ENCODE measurements around the gene STARD13. TPM values are rescaled to one million over a fixed set of nuclear protein-coding genes. Genes with fewer than 3 reads are reported as not detected.

STARD13 gene
- total and polyA plus RNA-seq, 12 donors: 7.1 to 38.3 (median 27.8) TPM

DNA sequence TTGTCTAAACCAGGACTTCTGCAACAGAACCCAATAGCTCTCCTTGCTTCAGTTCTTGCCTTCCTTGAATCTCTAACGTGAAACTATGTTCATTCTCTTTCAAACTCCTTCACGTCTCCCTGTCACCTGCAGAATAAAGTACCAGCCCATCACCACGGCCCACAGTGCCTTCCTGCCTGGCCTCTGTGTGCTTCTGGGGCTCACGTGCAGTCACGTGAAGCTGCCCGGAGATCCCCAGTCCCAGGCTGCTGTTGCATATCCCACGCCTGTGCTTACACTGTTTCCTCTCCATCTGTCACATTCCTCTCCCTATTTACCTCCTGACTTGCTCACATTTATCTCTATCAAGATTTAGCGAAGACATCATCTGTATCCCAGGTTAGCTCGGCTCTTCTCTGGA is 102.8 kb downstream of the STARD13 start:
- no peak for ATAC-seq
- peaks cover 0 to 9% (median 0%) of the 10 kb centered on the region in 9 donors for H3K36me3 ChIP-seq
- peak overlapping the region in 2 of 10 donors; percentile 11 to 17 for H3K27ac ChIP-seq
- no peak for DNase-seq
- H3K9me3 ChIP-seq: no peaks in the 10 kb centered on the region
- no peaks in the 10 kb centered on the region for H3K27me3 ChIP-seq
- H3K4me1 ChIP-seq: peaks cover 13 to 98% (median 80%) of the 10 kb centered on the region in 9 donors
- TF ChIP-seq, protein P1, sequence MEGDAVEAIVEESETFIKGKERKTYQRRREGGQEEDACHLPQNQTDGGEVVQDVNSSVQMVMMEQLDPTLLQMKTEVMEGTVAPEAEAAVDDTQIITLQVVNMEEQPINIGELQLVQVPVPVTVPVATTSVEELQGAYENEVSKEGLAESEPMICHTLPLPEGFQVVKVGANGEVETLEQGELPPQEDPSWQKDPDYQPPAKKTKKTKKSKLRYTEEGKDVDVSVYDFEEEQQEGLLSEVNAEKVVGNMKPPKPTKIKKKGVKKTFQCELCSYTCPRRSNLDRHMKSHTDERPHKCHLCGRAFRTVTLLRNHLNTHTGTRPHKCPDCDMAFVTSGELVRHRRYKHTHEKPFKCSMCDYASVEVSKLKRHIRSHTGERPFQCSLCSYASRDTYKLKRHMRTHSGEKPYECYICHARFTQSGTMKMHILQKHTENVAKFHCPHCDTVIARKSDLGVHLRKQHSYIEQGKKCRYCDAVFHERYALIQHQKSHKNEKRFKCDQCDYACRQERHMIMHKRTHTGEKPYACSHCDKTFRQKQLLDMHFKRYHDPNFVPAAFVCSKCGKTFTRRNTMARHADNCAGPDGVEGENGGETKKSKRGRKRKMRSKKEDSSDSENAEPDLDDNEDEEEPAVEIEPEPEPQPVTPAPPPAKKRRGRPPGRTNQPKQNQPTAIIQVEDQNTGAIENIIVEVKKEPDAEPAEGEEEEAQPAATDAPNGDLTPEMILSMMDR (IDR thresholded peaks at IDR 0.05): no peak
- H3K4me3 ChIP-seq: no peak overlapping the region
- WGBS, 2 donors: 79 to 84% methylated on average over 9 of the region's 9 CpGs
- intact Hi-C loops (cut with DNase I): no loop called here

DNA sequence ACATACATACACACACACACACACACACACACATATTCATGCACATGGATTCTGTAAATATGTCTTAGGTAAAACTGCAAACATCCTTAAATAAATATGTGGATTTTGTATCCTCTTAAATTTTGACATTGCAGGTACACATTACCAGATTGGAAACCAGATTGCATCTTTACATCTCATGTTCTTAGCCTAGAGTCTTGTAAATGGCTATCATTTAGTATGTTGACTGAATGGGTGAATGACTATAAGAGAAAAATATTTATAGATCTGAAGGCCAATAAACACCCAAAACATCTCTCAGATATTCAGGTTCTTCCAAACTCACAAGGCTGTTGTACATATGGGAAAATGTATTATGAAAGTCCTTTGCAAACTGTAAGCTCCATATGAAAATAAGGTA is 104.3 kb downstream of the STARD13 start:
- H3K9me3 ChIP-seq: no peaks in the 10 kb centered on the region
- ATAC-seq (no peak), DNase-seq (no peak)
- H3K27ac ChIP-seq: no peak overlapping the region
- intact Hi-C loops (cut with DNase I): no loop called here
- TF ChIP-seq, protein P1 (IDR thresholded peaks at IDR 0.05): no peak
- H3K4me3 ChIP-seq: no peak overlapping the region
- peaks cover 7 to 92% (median 68%) of the 10 kb centered on the region in 9 donors for H3K4me1 ChIP-seq
- H3K27me3 ChIP-seq: no peaks in the 10 kb centered on the region
- peaks cover 0 to 9% (median 0%) of the 10 kb centered on the region in 9 donors for H3K36me3 ChIP-seq

DNA sequence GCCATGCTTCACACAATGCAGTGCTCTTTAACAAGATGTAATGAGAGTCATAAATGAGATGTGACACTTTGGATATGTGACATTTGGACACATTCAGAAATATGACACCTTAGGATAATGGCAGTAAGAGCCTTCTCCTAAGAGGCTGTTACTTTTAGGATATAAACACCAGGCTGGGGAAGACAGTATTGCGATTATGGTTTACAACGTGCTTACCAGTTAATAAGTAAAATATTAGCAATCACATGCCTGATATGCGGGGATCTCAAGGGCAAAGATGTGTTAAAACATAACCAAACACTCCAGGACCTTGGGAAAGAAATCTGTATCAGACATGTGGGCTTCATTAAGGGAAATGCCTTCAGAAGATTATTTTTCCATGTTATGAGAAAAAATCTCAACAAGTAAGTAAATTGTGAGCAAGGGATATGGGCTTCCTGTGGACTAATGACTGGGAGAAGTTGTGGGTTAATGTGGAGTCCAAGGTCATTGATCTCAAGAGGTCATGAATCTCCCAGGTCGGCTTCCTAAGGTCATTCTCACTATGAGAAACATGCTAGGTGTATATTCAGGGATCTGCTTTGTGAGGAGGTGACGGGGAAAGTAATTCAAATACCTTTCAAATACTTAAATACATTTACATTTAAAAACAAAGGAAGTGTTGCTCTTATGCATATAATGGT is 105.3 kb downstream of the STARD13 start:
- intact Hi-C loops (cut with DNase I): no loop called here

DNA sequence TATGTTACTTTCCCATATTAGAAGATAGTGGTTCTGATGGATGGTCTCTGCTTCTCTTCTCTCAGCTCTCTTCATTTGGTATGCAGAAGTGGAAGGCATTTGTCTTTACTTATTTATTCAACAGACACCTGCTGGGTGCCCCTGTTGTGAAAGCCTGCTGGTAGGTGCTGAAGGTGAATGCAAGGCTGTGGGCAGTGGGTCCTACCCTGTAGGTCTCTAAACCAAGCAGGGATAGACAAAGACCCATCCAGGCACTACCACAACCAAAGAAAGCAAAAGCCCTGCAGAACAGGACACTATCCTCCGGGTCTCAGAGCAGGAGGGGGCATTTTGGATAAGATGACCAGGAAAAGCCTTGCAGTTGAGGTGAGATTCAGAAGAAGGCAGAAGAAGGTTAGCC is 106.1 kb downstream of the STARD13 start:
- H3K27ac ChIP-seq: peak overlapping the region in 3 of 10 donors; percentile 3 to 42 (median 13)
- intact Hi-C loops (cut with DNase I): no loop called here
- no peaks in the 10 kb centered on the region for H3K9me3 ChIP-seq
- TF ChIP-seq, protein P1 (IDR thresholded peaks at IDR 0.05): no peak
- no peak overlapping the region for H3K4me3 ChIP-seq
- 88 to 97% methylated on average over 1 of the region's 1 CpG for WGBS, 2 donors
- peaks cover 7 to 92% (median 68%) of the 10 kb centered on the region in 9 donors for H3K4me1 ChIP-seq
- no peaks in the 10 kb centered on the region for H3K27me3 ChIP-seq
- ATAC-seq (no peak), DNase-seq (no peak)
- H3K36me3 ChIP-seq: peaks cover 0 to 15% (median 0%) of the 10 kb centered on the region in 9 donors

More for the DNA sequence above, 105.3 kb downstream of the STARD13 start:
- Histone ChIP-seq H3K27me3 (no peaks in the 10 kb centered on the region), H3K4me1 (peaks cover 7 to 92% (median 68%) of the 10 kb centered on the region in 9 donors), H3K4me3 (no peak overlapping the region), H3K9me3 (no peaks in the 10 kb centered on the region), H3K36me3 (peaks cover 0 to 9% (median 0%) of the 10 kb centered on the region in 9 donors), H3K27ac (peak overlapping the region in 4 of 10 donors; percentile 9 to 42 (median 19))
- TF ChIP-seq, protein P1 (IDR thresholded peaks at IDR 0.05): no peak
- WGBS, 2 donors: 72 to 74% methylated on average over 5 of the region's 5 CpGs
- ATAC-seq (peak in 1 of 8 donors; percentile 47), DNase-seq (no peak)
